Parathyroid adenoma (tissue), 2 donors: ENCODE measurements around the gene DYNLRB1.

ENCODE experiments used
- H2AFZ ChIP-seq: fragments of 300-600 bp; sonication (generic); one replicate; pipeline ENCODE4 v1.7.0; 2017; ENCODE audit warnings: antibody characterized with exemption, mild to moderate bottlenecking
- H3K27ac ChIP-seq: fragments of 300-600 bp; sonication (generic); one replicate; pipeline ENCODE4 v1.7.0; 2017
- H3K27me3 ChIP-seq: fragments of 300-600 bp; sonication (generic); one replicate; pipeline ENCODE4 v1.7.0; 2017; ENCODE audit warnings: low read length; ENCODE audit not compliant: control insufficient read depth, insufficient read depth
- H3K36me3 ChIP-seq: fragments of 300-600 bp; sonication (generic); one replicate; pipeline ENCODE4 v1.7.0; 2017; ENCODE audit warnings: low read length; ENCODE audit not compliant: control insufficient read depth, insufficient read depth
- H3K4me1 ChIP-seq: fragments of 300-600 bp; sonication (generic); one replicate; pipeline ENCODE4 v1.7.0; 2017; ENCODE audit warnings: control low read depth
- H3K4me2 ChIP-seq: fragments of 300-600 bp; sonication (generic); one replicate; pipeline ENCODE4 v1.7.0; 2017; ENCODE audit warnings: low read length
- H3K4me3 ChIP-seq: fragments of 300-600 bp; sonication (generic); one replicate; pipeline ENCODE4 v1.7.0; 2017; ENCODE audit warnings: low read depth, low read length
- H3K79me2 ChIP-seq: fragments of 300-600 bp; sonication (generic); one replicate; pipeline ENCODE4 v1.7.0; 2017; ENCODE audit warnings: control low read depth
- H3K9ac ChIP-seq: fragments of 300-600 bp; sonication (generic); one replicate; pipeline ENCODE4 v1.7.0; 2017; ENCODE audit warnings: mild to moderate bottlenecking
- H3K9me3 ChIP-seq: fragments of 300-600 bp; sonication (generic); one replicate; pipeline ENCODE4 v1.7.0; 2017; ENCODE audit warnings: low read length; ENCODE audit not compliant: control insufficient read depth
- TF ChIP-seq, protein P1 (sequence below): fragments of 300-600 bp; sonication (generic); IDR thresholded peaks from one replicate; pipeline ENCODE4 v1.7.0; 2017; ENCODE audit warnings: antibody characterized with exemption, mild to moderate bottlenecking
- donor health status: primary hyperparathyroidism.

Gene DYNLRB1

DNA sequence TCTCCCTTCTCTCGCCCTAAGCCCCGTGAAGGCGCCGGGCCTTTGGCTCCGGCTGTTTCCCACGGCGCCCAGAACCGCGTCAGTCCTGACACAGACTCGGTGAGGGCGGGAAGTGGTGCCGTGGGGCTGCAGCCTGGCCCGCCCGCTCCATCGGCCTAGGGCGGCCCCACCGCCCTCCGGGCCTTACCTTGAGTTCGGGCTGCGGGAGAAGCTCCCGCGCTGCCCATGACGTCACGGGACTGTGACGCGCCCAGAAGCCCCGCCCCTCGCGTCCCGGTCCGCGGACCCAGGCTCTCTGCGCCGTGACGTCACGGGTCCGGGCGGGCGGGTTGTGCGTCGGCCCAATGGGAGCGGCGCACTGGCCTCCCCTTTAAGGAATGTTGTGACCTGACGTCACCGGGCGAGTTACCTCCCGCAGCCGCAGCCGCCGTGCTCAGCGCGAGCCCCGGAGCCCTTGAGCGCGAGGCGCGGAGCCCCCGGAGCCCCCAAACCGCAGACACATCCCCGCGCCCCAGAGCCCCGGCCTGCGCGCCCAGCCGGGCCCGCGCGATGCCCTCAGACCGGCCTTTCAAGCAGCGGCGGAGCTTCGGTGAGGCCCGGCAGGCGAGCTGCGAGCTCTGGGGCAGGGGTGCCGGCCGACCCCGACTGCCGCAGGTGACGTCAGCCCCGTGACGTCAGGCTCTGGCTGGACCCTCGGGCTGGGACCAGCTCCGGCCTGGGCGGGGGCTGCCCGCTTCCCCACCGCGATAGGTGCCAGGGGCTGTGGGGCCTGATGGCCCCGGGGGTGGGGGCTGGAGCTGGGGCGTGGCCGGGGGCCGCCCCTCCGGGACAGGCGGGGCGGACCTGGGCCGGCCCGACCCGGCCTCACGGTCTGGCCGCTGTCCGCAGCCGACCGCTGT lies 42.3 kb downstream of the DYNLRB1 start, which contains the start of gene MAP1LC3A:
Gene MAP1LC3A (plus strand): TSS at position 399 of the 899 bp plus-strand sequence. CDS start 151 bp downstream, at position 550.
- H3K9me3 ChIP-seq, result no peaks in the 10 kb centered on the region

DNA sequence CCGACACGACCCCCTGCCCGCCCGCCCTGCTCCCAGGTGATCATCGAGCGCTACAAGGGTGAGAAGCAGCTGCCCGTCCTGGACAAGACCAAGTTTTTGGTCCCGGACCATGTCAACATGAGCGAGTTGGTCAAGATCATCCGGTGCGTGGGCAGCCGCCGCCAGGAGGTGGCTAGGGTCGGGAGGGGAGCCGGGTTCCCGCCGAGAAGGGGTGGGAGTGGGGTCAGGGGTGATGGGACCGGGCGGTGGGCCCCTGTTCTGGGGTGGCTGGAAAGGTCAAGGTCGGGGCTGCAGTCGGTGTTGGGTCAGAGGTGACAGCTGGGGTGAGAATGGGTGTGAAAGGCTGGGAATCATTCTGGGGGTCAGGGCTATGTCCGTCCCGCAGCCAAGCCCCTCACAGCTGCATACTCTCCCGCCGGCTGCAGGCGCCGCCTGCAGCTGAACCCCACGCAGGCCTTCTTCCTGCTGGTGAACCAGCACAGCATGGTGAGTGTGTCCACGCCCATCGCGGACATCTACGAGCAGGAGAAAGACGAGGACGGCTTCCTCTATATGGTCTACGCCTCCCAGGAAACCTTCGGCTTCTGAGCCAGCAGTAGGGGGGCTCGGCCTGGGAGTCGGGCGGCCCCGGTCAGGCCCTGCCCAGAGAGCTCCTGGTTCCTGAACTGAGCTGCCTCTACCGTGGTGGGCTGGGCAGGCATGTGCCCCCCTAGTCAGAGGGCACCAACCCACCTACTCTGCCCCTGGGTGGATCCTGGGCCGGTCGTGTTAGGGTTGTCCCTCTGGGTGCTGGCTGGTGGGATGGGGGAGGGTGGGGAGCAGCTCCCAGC lies 43.3 kb downstream of the DYNLRB1 start:
- TF ChIP-seq, protein P1, sequence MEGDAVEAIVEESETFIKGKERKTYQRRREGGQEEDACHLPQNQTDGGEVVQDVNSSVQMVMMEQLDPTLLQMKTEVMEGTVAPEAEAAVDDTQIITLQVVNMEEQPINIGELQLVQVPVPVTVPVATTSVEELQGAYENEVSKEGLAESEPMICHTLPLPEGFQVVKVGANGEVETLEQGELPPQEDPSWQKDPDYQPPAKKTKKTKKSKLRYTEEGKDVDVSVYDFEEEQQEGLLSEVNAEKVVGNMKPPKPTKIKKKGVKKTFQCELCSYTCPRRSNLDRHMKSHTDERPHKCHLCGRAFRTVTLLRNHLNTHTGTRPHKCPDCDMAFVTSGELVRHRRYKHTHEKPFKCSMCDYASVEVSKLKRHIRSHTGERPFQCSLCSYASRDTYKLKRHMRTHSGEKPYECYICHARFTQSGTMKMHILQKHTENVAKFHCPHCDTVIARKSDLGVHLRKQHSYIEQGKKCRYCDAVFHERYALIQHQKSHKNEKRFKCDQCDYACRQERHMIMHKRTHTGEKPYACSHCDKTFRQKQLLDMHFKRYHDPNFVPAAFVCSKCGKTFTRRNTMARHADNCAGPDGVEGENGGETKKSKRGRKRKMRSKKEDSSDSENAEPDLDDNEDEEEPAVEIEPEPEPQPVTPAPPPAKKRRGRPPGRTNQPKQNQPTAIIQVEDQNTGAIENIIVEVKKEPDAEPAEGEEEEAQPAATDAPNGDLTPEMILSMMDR, result no peak
- H3K4me3 ChIP-seq, result no peak overlapping the region
- no peaks in the 10 kb centered on the region for H3K36me3 ChIP-seq
- no peak overlapping the region for H3K4me2 ChIP-seq
- no peaks in the 10 kb centered on the region for H3K9me3 ChIP-seq
- H3K9ac ChIP-seq, result no peak overlapping the region
- H2AFZ ChIP-seq, result no peak overlapping the region
- H3K79me2 ChIP-seq, result no peaks in the 10 kb centered on the region
- H3K27me3 ChIP-seq, result no peaks in the 10 kb centered on the region
- H3K4me1 ChIP-seq, result no peaks in the 10 kb centered on the region
- no peak overlapping the region for H3K27ac ChIP-seq

More for the DNA sequence above, 42.3 kb downstream of the DYNLRB1 start, which contains the start of gene MAP1LC3A:
- no peaks in the 10 kb centered on the region for H3K79me2 ChIP-seq
- peak within 1 kb of the TSS; percentile 93 for H3K9ac ChIP-seq
- no peaks in the 10 kb centered on the region for H3K27me3 ChIP-seq
- H3K27ac ChIP-seq, result peak within 1 kb of the TSS; percentile 91
- TF ChIP-seq, protein P1, result no peak
- H2AFZ ChIP-seq, result peak within 1 kb of the TSS; percentile 100
- H3K4me2 ChIP-seq, result peak within 1 kb of the TSS; percentile 92
- peak within 1 kb of the TSS; percentile 72 for H3K4me3 ChIP-seq
- H3K36me3 ChIP-seq, result no peaks in the 10 kb centered on the region
- no peaks in the 10 kb centered on the region for H3K4me1 ChIP-seq

DNA sequence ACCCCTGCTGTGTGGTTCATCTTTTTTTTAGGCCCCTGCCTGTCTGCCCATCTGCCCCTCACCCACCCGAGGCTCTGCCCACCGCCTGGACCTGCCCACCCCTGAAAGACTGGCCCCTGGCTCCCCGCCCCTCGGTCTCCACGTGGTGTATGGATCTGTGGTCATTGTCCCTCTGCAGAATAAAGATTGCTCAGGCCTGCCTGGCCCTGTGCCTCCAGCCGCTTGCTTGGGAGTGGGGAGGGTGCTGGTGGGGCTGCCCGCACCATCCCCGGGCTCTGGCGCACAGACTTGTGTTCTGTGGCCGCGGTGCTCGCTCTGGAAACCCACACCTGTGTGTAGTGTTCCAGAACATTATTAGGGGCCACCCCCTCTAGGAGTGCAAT lies 43.9 kb downstream of the DYNLRB1 start:
- no peak overlapping the region for H3K4me2 ChIP-seq
- H3K9ac ChIP-seq, result no peak overlapping the region
- no peaks in the 10 kb centered on the region for H3K27me3 ChIP-seq
- TF ChIP-seq, protein P1, result no peak
- no peaks in the 10 kb centered on the region for H3K36me3 ChIP-seq
- H2AFZ ChIP-seq, result no peak overlapping the region
- H3K79me2 ChIP-seq, result no peaks in the 10 kb centered on the region
- H3K9me3 ChIP-seq, result no peaks in the 10 kb centered on the region
- H3K27ac ChIP-seq, result no peak overlapping the region
- H3K4me3 ChIP-seq, result no peak overlapping the region
- no peaks in the 10 kb centered on the region for H3K4me1 ChIP-seq

DNA sequence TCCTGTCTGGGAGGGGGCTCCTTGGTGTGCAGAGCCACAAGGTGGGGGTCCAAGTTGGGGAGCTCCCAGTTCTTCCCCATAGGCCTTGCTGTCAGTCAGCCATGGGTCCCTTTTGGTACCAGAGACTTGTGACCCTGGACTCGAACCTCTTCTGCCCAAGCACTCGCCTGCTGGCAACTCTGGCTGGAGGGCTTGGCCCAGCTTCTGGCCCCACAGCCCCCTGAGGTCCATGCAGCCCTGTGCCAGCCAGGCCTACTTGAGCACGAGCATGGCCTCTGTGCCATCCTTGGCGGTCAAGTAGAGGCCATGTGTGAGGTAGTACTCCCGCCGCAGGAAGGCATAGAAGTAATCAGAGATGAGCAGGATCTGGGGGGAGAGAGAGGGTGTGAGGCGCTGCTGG lies 44.4 kb downstream of the DYNLRB1 start:
- H3K9me3 ChIP-seq, result no peaks in the 10 kb centered on the region
- H3K4me2 ChIP-seq, result no peak overlapping the region
- no peaks in the 10 kb centered on the region for H3K27me3 ChIP-seq
- H3K79me2 ChIP-seq, result no peaks in the 10 kb centered on the region
- no peak overlapping the region for H3K27ac ChIP-seq
- no peaks in the 10 kb centered on the region for H3K4me1 ChIP-seq
- no peak overlapping the region for H2AFZ ChIP-seq
- H3K9ac ChIP-seq, result no peak overlapping the region
- no peak overlapping the region for H3K4me3 ChIP-seq
- TF ChIP-seq, protein P1, result no peak
- H3K36me3 ChIP-seq, result no peaks in the 10 kb centered on the region
